K562 (cell line): ENCODE results near the gene CTSK. TPM values are rescaled to one million over a fixed set of nuclear protein-coding genes. Genes with fewer than 3 reads are reported as not detected.

Experiments
- ATAC-seq: fragments of 200-7000 bp; cut with Tn5 transposase; 3 replicates; pipeline ENCODE4 v1.9.1; 2020; ENCODE audit warnings: moderate library complexity
- BruUV-seq: library from RNA; stranded (reverse); fragments of 400-500 nt; replicated peaks from 2 replicates; lab custom pipeline; 2021; lab: Mats Ljungman, UMichigan
- CTCF ChIA-PET: fragments of 300-600 bp; formaldehyde crosslinking; extraction: SDS; loops from one replicate; lab custom pipeline; 2021; ENCODE audit warnings: low intra/inter-chr PET ratio; lab: Yijun Ruan, JAX
- POLR2A ChIA-PET: fragments of 300-600, 350-650 bp; sonication (Branson Sonifier 250); formaldehyde crosslinking; extraction: SDS; loops from one replicate; lab custom pipeline; 2021; ENCODE audit warnings: antibody characterized with exemption, inconsistent platforms; lab: Yijun Ruan, JAX
- DNase-seq, 4 experiments: peaks; one replicate each; pipeline versions ENCODE4 v3.0.0 to v3.0.0-alpha.2; 2011 to 2018; ENCODE audit warnings: low spot score in 3 of 4, mixed read lengths in 3 of 4; ENCODE audit errors: extremely low read depth in 1 of 4
- FAIRE-seq: peaks from 2 replicates; lab custom pipeline; 2011; peaks lifted over from hg19 to GRCh38; lab: Jason Lieb, UNC
- H2AFZ ChIP-seq: 2 replicates; pipeline ENCODE4 v1.6.0; 2011; ENCODE audit warnings: low read depth, low read length, control low read depth, inconsistent platforms
- H3K27ac ChIP-seq: fragments of 200-600 bp; 3 replicates; pipeline ENCODE4 v1.8.0; 2011; ENCODE audit warnings: low read depth, mild to moderate bottlenecking, control low read depth, inconsistent platforms, low read length, moderate library complexity, mixed read lengths; ENCODE audit errors: extremely low read depth
- H3K27me3 ChIP-seq, 2 experiments: fragments of 300-600 bp in 1 of 2; 2 replicates in 1 of 2; 3 replicates in 1 of 2; pipeline versions ENCODE4 v1.6.0 to v1.8.0; 2011; ENCODE audit warnings: inconsistent platforms in 2 of 2, low read length in 2 of 2, mild to moderate bottlenecking in 1 of 2, mixed read lengths in 1 of 2, moderate library complexity in 1 of 2; ENCODE audit not compliant: control insufficient read depth in 2 of 2, insufficient read depth in 2 of 2
- H3K36me3 ChIP-seq: fragments of 300-600 bp; 3 replicates; pipeline ENCODE4 v1.8.0; 2011; ENCODE audit warnings: mild to moderate bottlenecking, low read length, inconsistent platforms; ENCODE audit not compliant: control insufficient read depth, insufficient read depth
- H3K4me1 ChIP-seq, 2 experiments: fragments of 200-600 bp in 1 of 2; replicated peaks in 1 of 2; 2 replicates in 1 of 2; 3 replicates in 1 of 2; pipeline versions ENCODE4 v1.5.1 to v1.8.0; 2011; ENCODE audit warnings: inconsistent platforms in 2 of 2, low read length in 2 of 2, mild to moderate bottlenecking in 1 of 2, mixed read lengths in 1 of 2, moderate library complexity in 1 of 2; ENCODE audit not compliant: control insufficient read depth in 2 of 2, insufficient read depth in 2 of 2
- H3K4me2 ChIP-seq: 2 replicates; pipeline ENCODE4 v1.6.1; 2011; ENCODE audit warnings: low read length, control low read depth, inconsistent platforms, mixed read lengths; ENCODE audit not compliant: insufficient read depth
- H3K4me3 ChIP-seq: fragments of 200-600 bp; sonication (generic), shearing (Covaris generic); 2 replicates; pipeline ENCODE4 v1.5.1; 2016; ENCODE audit warnings: control low read depth, inconsistent platforms
- H3K79me2 ChIP-seq: fragments of 200-600 bp; 3 replicates; pipeline ENCODE4 v1.8.0; 2011; ENCODE audit warnings: low read length, inconsistent platforms; ENCODE audit not compliant: control insufficient read depth, insufficient read depth
- H3K9ac ChIP-seq, 2 experiments: 2 replicates each; pipeline versions ENCODE4 v1.6.0 to v1.6.1; 2011; ENCODE audit warnings: low read depth in 2 of 2, low read length in 2 of 2, control low read depth in 1 of 2, inconsistent platforms in 1 of 2, mild to moderate bottlenecking in 1 of 2, mixed read lengths in 1 of 2; ENCODE audit not compliant: insufficient read depth in 1 of 2
- H3K9me1 ChIP-seq: one replicate; pipeline ENCODE4 v1.6.0; 2011; ENCODE audit warnings: inconsistent platforms, mild to moderate bottlenecking, low read length, moderate library complexity; ENCODE audit not compliant: control insufficient read depth, insufficient read depth
- H3K9me3 ChIP-seq: replicated peaks from 2 replicates; pipeline ENCODE4 v1.5.1; 2011; ENCODE audit warnings: low read depth, low read length, inconsistent platforms; ENCODE audit not compliant: control insufficient read depth, insufficient read depth
- H4K20me1 ChIP-seq: replicated peaks from 2 replicates; pipeline ENCODE4 v1.6.1; 2011; ENCODE audit warnings: low read length, inconsistent platforms, mixed read lengths; ENCODE audit not compliant: control insufficient read depth, insufficient read depth
- CTCF ChIP-seq, 3 experiments: IDR thresholded peaks in 2 of 3; conservative IDR thresholded peaks in 1 of 3; 2 replicates each; pipeline ENCODE4 v1.5.1; 2011 to 2012; ENCODE audit warnings: low read length in 3 of 3, mild to moderate bottlenecking in 3 of 3, control low read depth in 2 of 3, improper control_type of control experiment in 1 of 3, inconsistent platforms in 1 of 3, low read depth in 1 of 3, mixed read lengths in 1 of 3, moderate library complexity in 1 of 3; ENCODE audit not compliant: insufficient read depth in 2 of 3
- ETV1 ChIP-seq: fragments of 450-650 bp; conservative IDR thresholded peaks from 2 replicates; pipeline ENCODE4 v1.6.1; 2016; ENCODE audit warnings: missing genetic modification characterization, control low read depth, low read depth, missing compliant biosample characterization
- FOXA1 ChIP-seq: fragments of 450-650 bp; IDR thresholded peaks from 2 replicates; pipeline ENCODE4 v1.6.1; 2016; ENCODE audit warnings: mild to moderate bottlenecking, borderline replicate concordance
- LARP7 ChIP-seq: fragments of 450-650 bp; IDR thresholded peaks from 2 replicates; pipeline ENCODE4 v1.6.1; 2016
- STAT5B ChIP-seq: fragments of 250-450 bp; sonication (Bioruptor Pico); IDR thresholded peaks from 2 replicates; pipeline ENCODE4 v1.8.0; 2021; ENCODE audit warnings: mild to moderate bottlenecking, inconsistent platforms
- TFAM ChIP-seq: fragments of 250-450 bp; sonication (Bioruptor Pico); conservative IDR thresholded peaks from 2 replicates; pipeline ENCODE4 v1.5.0; 2021; ENCODE audit warnings: mild to moderate bottlenecking, moderate library complexity
- THRA ChIP-seq: fragments of 450-650 bp; IDR thresholded peaks from 2 replicates; pipeline ENCODE4 v1.6.1; 2017; ENCODE audit warnings: mild to moderate bottlenecking, moderate library complexity
- THRB ChIP-seq: fragments of 450-650 bp; formaldehyde crosslinking; conservative IDR thresholded peaks from 2 replicates; pipeline ENCODE4 v1.4.0; 2022; ENCODE audit warnings: mild to moderate bottlenecking, missing genetic modification characterization
- XRCC3 ChIP-seq: fragments of 450-650 bp; IDR thresholded peaks from 2 replicates; pipeline ENCODE4 v1.6.1; 2017; ENCODE audit warnings: mild to moderate bottlenecking, moderate library complexity
- ZBTB11 ChIP-seq, 3 experiments: fragments of 200-800 bp in 1 of 3; fragments of 250-450 bp in 1 of 3; fragments of 450-650 bp in 1 of 3; sonication (Bioruptor Pico) in 1 of 3; sonication (Bioruptor generic) in 1 of 3; formaldehyde crosslinking in 1 of 3; IDR thresholded peaks; 2 replicates each; pipeline versions ENCODE4 v1.6.1 to v1.8.0; 2016 to 2022; ENCODE audit warnings: mild to moderate bottlenecking in 2 of 3, missing genetic modification characterization in 2 of 3, missing compliant biosample characterization in 1 of 3, moderate library complexity in 1 of 3
- ZHX1 ChIP-seq: fragments of 150-350 bp; conservative IDR thresholded peaks from 2 replicates; pipeline ENCODE4 v1.6.1; 2014; ENCODE audit warnings: low read length
- WGBS: fragments of 100-300 bp; shearing (Covaris generic); methylation state at CpG from one replicate; pipeline ENCODE4 v1.1.6; 2016; ENCODE audit warnings: low coverage, mixed read lengths; ENCODE audit not compliant: insufficient coverage; ENCODE audit errors: missing lambda C conversion rate; 5-methylcytosine and 5-hydroxymethylcytosine counted together
- in situ Hi-C: fragments of 300-500 bp; cut with MboI; formaldehyde crosslinking; loops from 4 replicates; pipeline ENCODE4 v1.15.0; 2018; ENCODE audit warnings: inconsistent platforms, mixed read lengths
- intact Hi-C: fragments of 100-400 bp; cut with micrococcal nuclease; formaldehyde crosslinking; loops from 2 replicates; pipeline ENCODE4 v1.14.2; 2022
- polyA plus RNA-seq, 8 experiments: library from polyadenylated mRNA; depleted of rRNA in 4 of 8; stranded (reverse) in 5 of 8; unstranded in 3 of 8; fragments of >200 nt; fragmentation: Nextera tagmentation in 2 of 8; fragmentation: Illumina TruSeq in 1 of 8; extraction: Ambion mirVana in 2 of 8; extraction: Trizol in 1 of 8; gene quantifications; 2 replicates each; pipeline versions ENCODE4 v1.2.1 to v1.2.3, GENCODE V29; 2011 to 2014; ENCODE audit warnings: inconsistent platforms in 1 of 8, missing spikeins in 1 of 8
- total RNA-seq, 7 experiments: library from RNA; depleted of rRNA in 6 of 7; stranded (reverse); fragments of >200 nt in 6 of 7; fragmentation: Illumina TruSeq in 2 of 7; extraction: Trizol in 2 of 7; gene quantifications; 2 replicates each; pipeline versions ENCODE4 v1.2.1 to v1.2.3, GENCODE V29; 2011 to 2021; ENCODE audit warnings: low replicate concordance in 1 of 7

CTSK gene
- total and polyA plus RNA-seq, 9 of the 15 experiments (the other 6 are each of a cell fraction or from before 2014, with no cell fraction given) = 0.84 to 2.5 (median 1.3) TPM

GRCh38 chr1:150753416-150753815 lies 54.6 kb downstream of the CTSK start:
- in situ Hi-C loops = no loop called here
- Histone ChIP-seq H3K4me2 (no peak overlapping the region), H3K79me2 (no peaks in the 10 kb centered on the region), H3K9ac (no peak overlapping the region), H2AFZ (peak overlapping the region; percentile 47; the same call in 1 of the 2 replicates), H3K4me3 (no peak overlapping the region), H3K36me3 (no peaks in the 10 kb centered on the region), H3K27me3 (no peaks in the 10 kb centered on the region), H3K4me1 (peaks cover 0 to 7% of the 10 kb centered on the region in 2 experiments; a peak in 2 of 5 replicates), H3K27ac (no peak overlapping the region; the same call in 2 of the 3 replicates), H4K20me1 (no peaks in the 10 kb centered on the region), H3K9me1 (no peaks in the 10 kb centered on the region), H3K9me3 (no peaks in the 10 kb centered on the region)
- no peak for DNase-seq
- no peak for TF ChIP-seq FOXA1
- no peak for TF ChIP-seq ZBTB11 (CRISPR knock-in tag; IDR thresholded peaks at IDR 0.05)
- TF ChIP-seq ETV1 = no peak
- no peak for TF ChIP-seq THRB (CRISPR knock-in tag)
- no peak for TF ChIP-seq LARP7
- no peak for TF ChIP-seq XRCC3
- no peak for TF ChIP-seq ZHX1
- TF ChIP-seq STAT5B (CRISPR knock-in tag) = no peak
- no peak for TF ChIP-seq TFAM (CRISPR knock-in tag)
- no peak for TF ChIP-seq CTCF (IDR thresholded peaks at IDR 0.05 in 2 of 3, conservative IDR thresholded peaks at IDR 0.05 in 1 of 3; ENCODE audit: insufficient read depth in 2 of 3, low read depth in 1 of 3, low read length in 3 of 3)
- no peak for TF ChIP-seq THRA
- POLR2A ChIA-PET = no interaction called here
- no TSS peak for BruUV-seq
- no peak for ATAC-seq
- CTCF ChIA-PET = no interaction called here
- intact Hi-C loops = no loop called here
- WGBS = 60% methylated on average over 2 of the region's 2 CpGs
- no peak for FAIRE-seq
